Mesenchymal stem cell (in vitro differentiated cells and primary cell): ENCODE data around the gene NMNAT2.

Experiments
- DNase-seq: peaks from one replicate; pipeline ENCODE4 v3.0.0-alpha.2; 2013
- H2AFZ ChIP-seq: one replicate; pipeline ENCODE4 v1.6.1; 2013; ENCODE audit warnings: low read depth, mild to moderate bottlenecking, control low read depth, inconsistent platforms, low read length, moderate library complexity
- H2AK5ac ChIP-seq: 2 replicates; pipeline ENCODE4 v1.6.1; 2013; ENCODE audit warnings: low read length, moderate library complexity, mild to moderate bottlenecking, inconsistent platforms; ENCODE audit not compliant: severe bottlenecking
- H2BK120ac ChIP-seq: one replicate; pipeline ENCODE4 v1.6.1; 2013; ENCODE audit warnings: low read depth, mild to moderate bottlenecking, inconsistent platforms, low read length, moderate library complexity
- H2BK12ac ChIP-seq, 2 experiments: one replicate each; pipeline ENCODE4 v1.6.1; 2013; ENCODE audit warnings: inconsistent platforms in 2 of 2, low read length in 2 of 2, mild to moderate bottlenecking in 2 of 2, moderate library complexity in 2 of 2, control low read depth in 1 of 2
- H2BK15ac ChIP-seq: one replicate; pipeline ENCODE4 v1.6.1; 2013; ENCODE audit warnings: mild to moderate bottlenecking, low read depth, inconsistent platforms; ENCODE audit not compliant: poor library complexity, severe bottlenecking
- H2BK5ac ChIP-seq: 2 replicates; pipeline ENCODE4 v1.6.1; 2013; ENCODE audit warnings: low read depth, mild to moderate bottlenecking, low read length, control low read depth, inconsistent platforms; ENCODE audit not compliant: poor library complexity, severe bottlenecking
- H3K14ac ChIP-seq, 2 experiments: one replicate each; pipeline ENCODE4 v1.6.1; 2013; ENCODE audit warnings: inconsistent platforms in 2 of 2, low read length in 2 of 2, control low read depth in 1 of 2, mild to moderate bottlenecking in 1 of 2, moderate library complexity in 1 of 2
- H3K18ac ChIP-seq, 2 experiments: one replicate each; pipeline ENCODE4 v1.6.1; 2013; ENCODE audit warnings: inconsistent platforms in 2 of 2, low read length in 2 of 2, control low read depth in 1 of 2, low read depth in 1 of 2, mild to moderate bottlenecking in 1 of 2
- H3K23ac ChIP-seq, 2 experiments: one replicate each; pipeline ENCODE4 v1.6.1; 2013; ENCODE audit warnings: inconsistent platforms in 2 of 2, low read length in 2 of 2, mild to moderate bottlenecking in 2 of 2, moderate library complexity in 2 of 2, control low read depth in 1 of 2
- H3K27ac ChIP-seq: 2 replicates; pipeline ENCODE4 v1.5.1; 2013; ENCODE audit warnings: mild to moderate bottlenecking, moderate library complexity, low read length, control low read depth, inconsistent platforms; ENCODE audit not compliant: poor library complexity, severe bottlenecking
- H3K27me3 ChIP-seq, 2 experiments: 2 replicates each; pipeline versions ENCODE4 v1.6.1 to v1.7.0; 2013; ENCODE audit warnings: low read length in 2 of 2, mild to moderate bottlenecking in 2 of 2, moderate library complexity in 2 of 2, control low read depth in 1 of 2, inconsistent platforms in 1 of 2; ENCODE audit not compliant: control insufficient read depth in 1 of 2, insufficient read depth in 1 of 2
- H3K36me3 ChIP-seq, 2 experiments: 2 replicates each; pipeline versions ENCODE4 v1.6.1 to v1.7.0; 2013; ENCODE audit warnings: low read length in 2 of 2, control low read depth in 1 of 2, inconsistent platforms in 1 of 2, low read depth in 1 of 2, mild to moderate bottlenecking in 1 of 2; ENCODE audit not compliant: insufficient read depth in 2 of 2, control insufficient read depth in 1 of 2
- H3K4ac ChIP-seq, 2 experiments: one replicate each; pipeline ENCODE4 v1.6.1; 2013; ENCODE audit warnings: inconsistent platforms in 2 of 2, low read length in 2 of 2, mild to moderate bottlenecking in 2 of 2, moderate library complexity in 2 of 2, control low read depth in 1 of 2, low read depth in 1 of 2
- H3K4me1 ChIP-seq: 2 replicates; pipeline ENCODE4 v1.6.1; 2013; ENCODE audit warnings: low read depth, low read length, control low read depth; ENCODE audit not compliant: control insufficient read depth, insufficient read depth
- H3K4me2 ChIP-seq: 2 replicates; pipeline ENCODE4 v1.6.1; 2013; ENCODE audit warnings: low read length, mild to moderate bottlenecking, inconsistent platforms; ENCODE audit not compliant: poor library complexity, severe bottlenecking
- H3K4me3 ChIP-seq, 2 experiments: 2 replicates each; pipeline versions ENCODE4 v1.5.1 to v1.7.0; 2013; ENCODE audit warnings: low read length in 2 of 2, mild to moderate bottlenecking in 2 of 2, control low read depth in 1 of 2, low read depth in 1 of 2; ENCODE audit not compliant: insufficient read depth in 1 of 2
- H3K79me1 ChIP-seq: replicated peaks from 2 replicates; pipeline ENCODE4 v1.6.1; 2013; ENCODE audit warnings: mild to moderate bottlenecking, control low read depth, low read length, inconsistent platforms; ENCODE audit not compliant: poor library complexity, severe bottlenecking
- H3K9ac ChIP-seq: 2 replicates; pipeline ENCODE4 v1.7.0; 2013; ENCODE audit warnings: mild to moderate bottlenecking, low read length, moderate library complexity
- H3K9me3 ChIP-seq: 2 replicates; pipeline ENCODE4 v1.7.0; 2013; ENCODE audit warnings: mild to moderate bottlenecking, low read length; ENCODE audit not compliant: control insufficient read depth
- H4K8ac ChIP-seq: one replicate; pipeline ENCODE4 v1.6.1; 2013; ENCODE audit warnings: inconsistent platforms, mild to moderate bottlenecking, low read length, moderate library complexity
- H4K91ac ChIP-seq: one replicate; pipeline ENCODE4 v1.6.1; 2013; ENCODE audit warnings: mild to moderate bottlenecking, low read length, inconsistent platforms
- WGBS: methylation state at CpG from one replicate; pipeline ENCODE4 v1.1.7; 2013; ENCODE audit warnings: mixed read lengths; 5-methylcytosine and 5-hydroxymethylcytosine counted together

Gene NMNAT2

GRCh38 chr1:183284086-183284485 is 134.1 kb downstream of the NMNAT2 start:
- WGBS, result 92% methylated on average over 5 of the region's 5 CpGs
- H3K4ac ChIP-seq, result no peak overlapping the region
- no peak overlapping the region for H2AK5ac ChIP-seq

GRCh38 chr1:183283286-183283685 is 134.9 kb downstream of the NMNAT2 start:
- Histone ChIP-seq H2AFZ (no peak overlapping the region), H3K9me3 (peaks cover 2% of the 10 kb centered on the region), H4K91ac (no peak overlapping the region), H2BK5ac (no peak overlapping the region), H3K36me3 (no peaks in the 10 kb centered on the region), H2AK5ac (no peak overlapping the region), H3K79me1 (no peaks in the 10 kb centered on the region), H3K27me3 (peaks cover 0 to 3% of the 10 kb centered on the region in 2 experiments), H3K18ac (no peak overlapping the region), H3K4me2 (no peak overlapping the region), H3K27ac (no peak overlapping the region), H4K8ac (no peak overlapping the region), H3K4me3 (no peak overlapping the region), H3K4me1 (peaks cover 28% of the 10 kb centered on the region), H3K4ac (no peak overlapping the region), H3K23ac (no peak overlapping the region), H2BK15ac (no peak overlapping the region), H3K14ac (peak overlapping the region in 1 of 2 experiments; percentile 26), H2BK12ac (peak overlapping the region in 1 of 2 experiments; percentile 49), H3K9ac (no peak overlapping the region), H2BK120ac (no peak overlapping the region)
- 99% methylated on average over 5 of the region's 5 CpGs for WGBS
- no peak for DNase-seq

More at GRCh38 chr1:183284086-183284485, 134.1 kb downstream of the NMNAT2 start:
- Histone ChIP-seq H2BK5ac (no peak overlapping the region), H2BK15ac (no peak overlapping the region), H3K27me3 (peaks cover 0 to 3% of the 10 kb centered on the region in 2 experiments), H3K14ac (no peak overlapping the region), H3K36me3 (no peaks in the 10 kb centered on the region), H3K9me3 (peaks cover 8% of the 10 kb centered on the region), H2BK120ac (no peak overlapping the region), H3K18ac (no peak overlapping the region), H4K91ac (no peak overlapping the region), H3K23ac (no peak overlapping the region), H3K79me1 (no peaks in the 10 kb centered on the region), H3K4me3 (no peak overlapping the region), H3K27ac (no peak overlapping the region), H2BK12ac (no peak overlapping the region), H3K9ac (no peak overlapping the region), H2AFZ (no peak overlapping the region), H3K4me1 (peaks cover 20% of the 10 kb centered on the region), H3K4me2 (no peak overlapping the region), H4K8ac (no peak overlapping the region)
- no peak for DNase-seq

GRCh38 chr1:183282101-183282855 is 135.9 kb downstream of the NMNAT2 start:
- H3K4me2 ChIP-seq, result no peak overlapping the region
- no peak overlapping the region for H2BK15ac ChIP-seq
- H3K27ac ChIP-seq, result no peak overlapping the region
- H4K91ac ChIP-seq, result peak overlapping the region; percentile 47
- H3K4me3 ChIP-seq, result no peak overlapping the region
- H2AFZ ChIP-seq, result no peak overlapping the region
- peaks cover 0 to 3% of the 10 kb centered on the region in 2 experiments for H3K27me3 ChIP-seq
- no peaks in the 10 kb centered on the region for H3K36me3 ChIP-seq
- H3K4me1 ChIP-seq, result peaks cover 23% of the 10 kb centered on the region
- peak overlapping the region; percentile 2 to 81 for H3K18ac ChIP-seq
- H3K79me1 ChIP-seq, result no peaks in the 10 kb centered on the region
- no peak overlapping the region for H2BK5ac ChIP-seq
- WGBS, result 85% methylated on average over 8 of the region's 9 CpGs
- H3K14ac ChIP-seq, result peak overlapping the region in 1 of 2 experiments; percentile 44
- no peak overlapping the region for H2BK120ac ChIP-seq
- H3K4ac ChIP-seq, result peak overlapping the region in 1 of 2 experiments; percentile 19
- no peak for DNase-seq
- H2AK5ac ChIP-seq, result no peak overlapping the region
- H2BK12ac ChIP-seq, result peak overlapping the region; percentile 15 to 69
- H3K23ac ChIP-seq, result no peak overlapping the region
- H3K9ac ChIP-seq, result peak overlapping the region; percentile 73
- H3K9me3 ChIP-seq, result no peaks in the 10 kb centered on the region
- H4K8ac ChIP-seq, result no peak overlapping the region

GRCh38 chr1:183281553-183282091 is 136.6 kb downstream of the NMNAT2 start:
- H3K9me3 ChIP-seq, result no peaks in the 10 kb centered on the region
- H4K8ac ChIP-seq, result peak overlapping the region; percentile 47
- no peak overlapping the region for H2AK5ac ChIP-seq
- H3K4ac ChIP-seq, result no peak overlapping the region
- no peak overlapping the region for H2AFZ ChIP-seq
- H3K27ac ChIP-seq, result no peak overlapping the region
- peaks cover 0 to 3% of the 10 kb centered on the region in 2 experiments for H3K27me3 ChIP-seq
- no peak overlapping the region for H3K4me3 ChIP-seq
- H3K18ac ChIP-seq, result peak overlapping the region; percentile 2 to 81
- 56% methylated on average over 11 of the region's 12 CpGs for WGBS
- no peaks in the 10 kb centered on the region for H3K79me1 ChIP-seq
- no peak overlapping the region for H2BK15ac ChIP-seq
- no peak overlapping the region for H3K4me2 ChIP-seq
- peak overlapping the region; percentile 5 for H4K91ac ChIP-seq
- H3K14ac ChIP-seq, result peak overlapping the region in 1 of 2 experiments; percentile 44
- DNase-seq, result peak; percentile 92
- H3K9ac ChIP-seq, result peak overlapping the region; percentile 73
- H3K36me3 ChIP-seq, result no peaks in the 10 kb centered on the region
- no peak overlapping the region for H3K23ac ChIP-seq
- peaks cover 18% of the 10 kb centered on the region for H3K4me1 ChIP-seq
- no peak overlapping the region for H2BK5ac ChIP-seq
- no peak overlapping the region for H2BK120ac ChIP-seq
- peak overlapping the region; percentile 15 to 69 for H2BK12ac ChIP-seq
